IMR-90 (cell line): Measurements from ENCODE around the gene ADAMTS12. TPM values are rescaled to one million over a fixed set of nuclear protein-coding genes. Genes with fewer than 3 reads are reported as not detected.

Experiments
- ATAC-seq: fragments of 200-7000 bp; cut with Tn5 transposase; 2 replicates; pipeline ENCODE4 v1.9.1; 2020; ENCODE audit warnings: low read depth, mild to moderate bottlenecking, moderate library complexity
- BruUV-seq: library from RNA; stranded (reverse); fragments of 400-500 nt; replicated peaks from 2 replicates; lab custom pipeline; 2021; lab: Mats Ljungman, UMichigan
- CTCF ChIA-PET: fragments of 300-600 bp; formaldehyde crosslinking; extraction: SDS; loops from one replicate; lab custom pipeline; 2021; ENCODE audit warnings: antibody characterized with exemption; lab: Yijun Ruan, JAX
- POLR2A ChIA-PET: fragments of 300-600 bp; sonication (Branson Sonifier 250); formaldehyde crosslinking; loops from one replicate; lab custom pipeline; 2022; ENCODE audit warnings: antibody characterized with exemption; ENCODE audit not compliant: unreplicated experiment; lab: Charles Lee
- DNase-seq: peaks from one replicate; pipeline ENCODE4 v3.0.0; 2013
- H2AFZ ChIP-seq: replicated peaks from 2 replicates; pipeline ENCODE3; 2013; ENCODE audit warnings: low read length, mild to moderate bottlenecking; ENCODE audit not compliant: poor library complexity
- H2AK5ac ChIP-seq: 2 replicates; pipeline ENCODE4 v1.6.1; 2013; ENCODE audit warnings: low read depth, low read length, inconsistent platforms
- H2AK9ac ChIP-seq: replicated peaks from 2 replicates; pipeline ENCODE3; 2013; ENCODE audit warnings: mild to moderate bottlenecking, low read depth, low read length, moderate library complexity; ENCODE audit not compliant: poor library complexity
- H2BK120ac ChIP-seq: 2 replicates; pipeline ENCODE4 v1.6.1; 2013; ENCODE audit warnings: low read depth, low read length, inconsistent platforms
- H2BK15ac ChIP-seq: 3 replicates; pipeline ENCODE4 v1.6.1; 2013; ENCODE audit warnings: low read depth, low read length, inconsistent platforms
- H2BK20ac ChIP-seq: 2 replicates; pipeline ENCODE4 v1.6.1; 2013; ENCODE audit warnings: low read depth, mild to moderate bottlenecking, inconsistent platforms, low read length, moderate library complexity
- H2BK5ac ChIP-seq: 2 replicates; pipeline ENCODE4 v1.6.1; 2013; ENCODE audit warnings: mild to moderate bottlenecking, low read depth, low read length, inconsistent platforms; ENCODE audit not compliant: poor library complexity, severe bottlenecking
- H3K14ac ChIP-seq: replicated peaks from 2 replicates; pipeline ENCODE4 v1.6.1; 2013; ENCODE audit warnings: low read depth, low read length, inconsistent platforms
- H3K18ac ChIP-seq: 2 replicates; pipeline ENCODE4 v1.6.1; 2013; ENCODE audit warnings: low read depth, low read length, control low read depth
- H3K23ac ChIP-seq: 2 replicates; pipeline ENCODE4 v1.6.1; 2013; ENCODE audit warnings: low read depth, low read length, inconsistent platforms
- H3K27ac ChIP-seq: 2 replicates; pipeline ENCODE4 v1.5.1; 2013; ENCODE audit warnings: mild to moderate bottlenecking, control low read depth, low read length; ENCODE audit not compliant: insufficient read depth
- H3K27me3 ChIP-seq: 2 replicates; pipeline ENCODE4 v1.6.1; 2013; ENCODE audit warnings: low read length; ENCODE audit not compliant: control insufficient read depth, insufficient read depth
- H3K36me3 ChIP-seq: 2 replicates; pipeline ENCODE4 v1.6.1; 2013; ENCODE audit warnings: low read length, mixed read lengths; ENCODE audit not compliant: control insufficient read depth, insufficient read depth
- H3K4ac ChIP-seq: 2 replicates; pipeline ENCODE4 v1.6.1; 2013; ENCODE audit warnings: low read depth, low read length, inconsistent platforms
- H3K4me1 ChIP-seq: 2 replicates; pipeline ENCODE4 v1.6.1; 2013; ENCODE audit warnings: low read length, mixed read lengths; ENCODE audit not compliant: control insufficient read depth, insufficient read depth
- H3K4me2 ChIP-seq: 2 replicates; pipeline ENCODE4 v1.6.1; 2013; ENCODE audit warnings: low read depth, mild to moderate bottlenecking, control low read depth, low read length, moderate library complexity
- H3K4me3 ChIP-seq: 2 replicates; pipeline ENCODE4 v1.5.1; 2013; ENCODE audit warnings: low read depth, mild to moderate bottlenecking, control low read depth, low read length, moderate library complexity; ENCODE audit not compliant: insufficient read depth
- H3K56ac ChIP-seq: 2 replicates; pipeline ENCODE4 v1.6.1; 2013; ENCODE audit warnings: low read length, inconsistent platforms; ENCODE audit not compliant: insufficient read depth; ENCODE audit errors: extremely low read depth
- H3K79me1 ChIP-seq, 2 experiments: 2 replicates each; pipeline ENCODE4 v1.6.1; 2013; ENCODE audit warnings: low read length in 2 of 2, inconsistent platforms in 1 of 2, low read depth in 1 of 2
- H3K9ac ChIP-seq: 2 replicates; pipeline ENCODE4 v1.6.1; 2013; ENCODE audit warnings: low read depth, low read length, control low read depth
- H3K9me1 ChIP-seq: 2 replicates; pipeline ENCODE4 v1.6.1; 2013; ENCODE audit warnings: low read length, inconsistent platforms; ENCODE audit not compliant: insufficient read depth
- H3K9me3 ChIP-seq: 2 replicates; pipeline ENCODE4 v1.6.1; 2013; ENCODE audit warnings: low read length; ENCODE audit not compliant: control insufficient read depth, insufficient read depth
- H4K20me1 ChIP-seq: 2 replicates; pipeline ENCODE4 v1.6.1; 2013; ENCODE audit warnings: low read length, inconsistent platforms; ENCODE audit not compliant: insufficient read depth
- H4K5ac ChIP-seq: 2 replicates; pipeline ENCODE4 v1.6.1; 2013; ENCODE audit warnings: mild to moderate bottlenecking, low read depth, low read length, control low read depth
- H4K8ac ChIP-seq, 2 experiments: 2 replicates each; pipeline ENCODE4 v1.6.1; 2013; ENCODE audit warnings: low read depth in 2 of 2, low read length in 2 of 2, control low read depth in 1 of 2, inconsistent platforms in 1 of 2
- H4K91ac ChIP-seq: 2 replicates; pipeline ENCODE4 v1.6.1; 2013; ENCODE audit warnings: low read depth, low read length, inconsistent platforms; ENCODE audit not compliant: insufficient read depth
- BHLHE40 ChIP-seq: fragments of 150-350 bp; IDR thresholded peaks from 2 replicates; pipeline ENCODE4 v1.6.1; 2016; ENCODE audit warnings: mild to moderate bottlenecking, low read depth, low read length
- CEBPB ChIP-seq: IDR thresholded peaks from 2 replicates; pipeline ENCODE4 v1.6.1; 2012; ENCODE audit warnings: low read depth, low read length, improper control_type of control experiment
- CHD1 ChIP-seq: IDR thresholded peaks from 2 replicates; pipeline ENCODE4 v1.6.1; 2012; ENCODE audit warnings: low read depth, low read length, improper control_type of control experiment
- ELK1 ChIP-seq: fragments of 150-350 bp; IDR thresholded peaks from 2 replicates; pipeline ENCODE4 v1.6.1; 2016; ENCODE audit warnings: low read depth, mild to moderate bottlenecking, low read length, moderate library complexity, borderline replicate concordance
- FOS ChIP-seq: fragments of 150-350 bp; IDR thresholded peaks from 2 replicates; pipeline ENCODE4 v1.6.1; 2016; ENCODE audit warnings: low read depth, low read length
- MAFK ChIP-seq: IDR thresholded peaks from 2 replicates; pipeline ENCODE4 v1.6.1; 2012; ENCODE audit warnings: low read depth, low read length, improper control_type of control experiment
- MAZ ChIP-seq: IDR thresholded peaks from 2 replicates; pipeline ENCODE4 v1.6.1; 2012; ENCODE audit warnings: low read depth, mild to moderate bottlenecking, low read length, improper control_type of control experiment, moderate library complexity, borderline replicate concordance
- MXI1 ChIP-seq: IDR thresholded peaks from 2 replicates; pipeline ENCODE4 v1.6.1; 2012; ENCODE audit warnings: low read depth, mild to moderate bottlenecking, low read length, moderate library complexity, borderline replicate concordance
- NFE2L2 ChIP-seq: fragments of 150-350 bp; IDR thresholded peaks from 2 replicates; pipeline ENCODE4 v1.6.1; 2016; ENCODE audit warnings: low read depth, mild to moderate bottlenecking, low read length
- POLR2A ChIP-seq: IDR thresholded peaks from 2 replicates; pipeline ENCODE4 v1.6.1; 2012; ENCODE audit warnings: mild to moderate bottlenecking, low read depth, low read length
- RAD21 ChIP-seq: IDR thresholded peaks from 2 replicates; pipeline ENCODE4 v1.6.1; 2012; ENCODE audit warnings: low read length, improper control_type of control experiment
- RCOR1 ChIP-seq: IDR thresholded peaks from 2 replicates; pipeline ENCODE4 v1.6.1; 2012; ENCODE audit warnings: mild to moderate bottlenecking, low read length, improper control_type of control experiment; ENCODE audit not compliant: insufficient replicate concordance
- RFX5 ChIP-seq: IDR thresholded peaks from 2 replicates; pipeline ENCODE4 v1.8.0; 2012; ENCODE audit warnings: low read depth, mild to moderate bottlenecking, low read length, moderate library complexity
- SMC3 ChIP-seq: fragments of 150-350 bp; IDR thresholded peaks from 2 replicates; pipeline ENCODE4 v1.6.1; 2016; ENCODE audit warnings: low read depth, mild to moderate bottlenecking, antibody characterized with exemption, low read length, moderate library complexity
- WGBS, 2 experiments: methylation state at CpG; one replicate each; pipeline versions ENCODE4 v1.1.5 to v1.1.7; 2013; ENCODE audit warnings: missing lambda C conversion rate in 2 of 2; ENCODE audit not compliant: insufficient read length in 1 of 2; ENCODE audit errors: extremely low coverage in 2 of 2; 5-methylcytosine and 5-hydroxymethylcytosine counted together
- dilution Hi-C: fragments of 300-500 bp; cut with HindIII; formaldehyde crosslinking; loops from one replicate; pipeline ENCODE4 v1.14.3; 2018; ENCODE audit warnings: low sequenced_read_pairs; ENCODE audit not compliant: unreplicated experiment
- in situ Hi-C: fragments of 300-500 bp; cut with MboI; formaldehyde crosslinking; loops from 3 replicates; pipeline ENCODE4 v1.14.3; 2019; ENCODE audit warnings: low sequenced_read_pairs, inconsistent platforms, mixed read lengths
- intact Hi-C: fragments of 100-400 bp; cut with micrococcal nuclease; formaldehyde crosslinking; loops from 2 replicates; pipeline ENCODE4 v1.10.0; 2022
- polyA plus RNA-seq, 3 experiments: library from polyadenylated mRNA; depleted of rRNA; stranded (reverse); fragments of >200 nt; gene quantifications; 2 replicates each; pipeline ENCODE4 v1.2.3, GENCODE V29; 2012; ENCODE audit warnings: low replicate concordance in 1 of 3
- total RNA-seq: library from RNA; depleted of rRNA; stranded (reverse); fragments of >200 nt; gene quantifications from 2 replicates; pipeline ENCODE4 v1.2.3, GENCODE V29; 2012
- TF ChIP-seq, protein P1 (sequence below): conservative IDR thresholded peaks from 2 replicates; pipeline ENCODE4 v1.5.1; 2012; ENCODE audit warnings: mild to moderate bottlenecking, low read depth, low read length, improper control_type of control experiment
- TF ChIP-seq, protein P2 (sequence below): fragments of 150-350 bp; IDR thresholded peaks from 2 replicates; pipeline ENCODE4 v1.6.1; 2017; ENCODE audit warnings: mild to moderate bottlenecking, antibody characterized with exemption, low read length, low read depth

Gene ADAMTS12
- total and polyA plus RNA-seq, 2 of the 4 experiments (the other 2 are of a cell fraction): 27.3 to 51.3 TPM

- H2BK15ac ChIP-seq: no peak overlapping the region
- H2AFZ ChIP-seq: no peak overlapping the region
- no peaks in the 10 kb centered on the region for H4K20me1 ChIP-seq
- H3K4me1 ChIP-seq: peaks cover 2% of the 10 kb centered on the region; the same call in 1 of the 2 replicates
- no peak overlapping the region for H4K5ac ChIP-seq
- H3K23ac ChIP-seq: no peak overlapping the region
- peaks cover 2% of the 10 kb centered on the region; the same call in 1 of the 2 replicates for H3K9me3 ChIP-seq
- H3K56ac ChIP-seq: no peak overlapping the region
- H2AK9ac ChIP-seq: no peak overlapping the region
- no peaks in the 10 kb centered on the region for H3K36me3 ChIP-seq
- H2AK5ac ChIP-seq: no peak overlapping the region
- peaks cover 0 to 6% of the 10 kb centered on the region in 2 experiments; a peak in 2 of 4 replicates for H3K79me1 ChIP-seq
- H3K4me2 ChIP-seq: no peak overlapping the region
- H2BK20ac ChIP-seq: no peak overlapping the region
- intact Hi-C loops (no loop called here), dilution Hi-C loops (no loop called here), in situ Hi-C loops (no loop called here)
- POLR2A ChIA-PET: no interaction called here
- TF ChIP-seq, protein P1, sequence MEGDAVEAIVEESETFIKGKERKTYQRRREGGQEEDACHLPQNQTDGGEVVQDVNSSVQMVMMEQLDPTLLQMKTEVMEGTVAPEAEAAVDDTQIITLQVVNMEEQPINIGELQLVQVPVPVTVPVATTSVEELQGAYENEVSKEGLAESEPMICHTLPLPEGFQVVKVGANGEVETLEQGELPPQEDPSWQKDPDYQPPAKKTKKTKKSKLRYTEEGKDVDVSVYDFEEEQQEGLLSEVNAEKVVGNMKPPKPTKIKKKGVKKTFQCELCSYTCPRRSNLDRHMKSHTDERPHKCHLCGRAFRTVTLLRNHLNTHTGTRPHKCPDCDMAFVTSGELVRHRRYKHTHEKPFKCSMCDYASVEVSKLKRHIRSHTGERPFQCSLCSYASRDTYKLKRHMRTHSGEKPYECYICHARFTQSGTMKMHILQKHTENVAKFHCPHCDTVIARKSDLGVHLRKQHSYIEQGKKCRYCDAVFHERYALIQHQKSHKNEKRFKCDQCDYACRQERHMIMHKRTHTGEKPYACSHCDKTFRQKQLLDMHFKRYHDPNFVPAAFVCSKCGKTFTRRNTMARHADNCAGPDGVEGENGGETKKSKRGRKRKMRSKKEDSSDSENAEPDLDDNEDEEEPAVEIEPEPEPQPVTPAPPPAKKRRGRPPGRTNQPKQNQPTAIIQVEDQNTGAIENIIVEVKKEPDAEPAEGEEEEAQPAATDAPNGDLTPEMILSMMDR: no peak
- TF ChIP-seq RAD21 (no peak), CEBPB (no peak), MXI1 (no peak), ELK1 (no peak), RFX5 (no peak), MAFK (no peak), MAZ (no peak), RCOR1 (no peak), FOS (no peak), BHLHE40 (no peak), SMC3 (no peak), CHD1 (no peak), NFE2L2 (no peak), POLR2A (no peak)
- TF ChIP-seq, protein P2, sequence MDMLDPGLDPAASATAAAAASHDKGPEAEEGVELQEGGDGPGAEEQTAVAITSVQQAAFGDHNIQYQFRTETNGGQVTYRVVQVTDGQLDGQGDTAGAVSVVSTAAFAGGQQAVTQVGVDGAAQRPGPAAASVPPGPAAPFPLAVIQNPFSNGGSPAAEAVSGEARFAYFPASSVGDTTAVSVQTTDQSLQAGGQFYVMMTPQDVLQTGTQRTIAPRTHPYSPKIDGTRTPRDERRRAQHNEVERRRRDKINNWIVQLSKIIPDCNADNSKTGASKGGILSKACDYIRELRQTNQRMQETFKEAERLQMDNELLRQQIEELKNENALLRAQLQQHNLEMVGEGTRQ: no peak
- H3K9me1 ChIP-seq: peaks cover 5% of the 10 kb centered on the region; the same call in 1 of the 2 replicates
- no peak overlapping the region for H3K14ac ChIP-seq
- ATAC-seq: no peak
- WGBS, 2 experiments: no CpG with 5 or more reads among the region's 3 CpGs
- no peaks in the 10 kb centered on the region for H3K27me3 ChIP-seq
- no peak overlapping the region for H3K18ac ChIP-seq
- CTCF ChIA-PET: no interaction called here
- H3K4me3 ChIP-seq: no peak overlapping the region
- H2BK5ac ChIP-seq: no peak overlapping the region
- no peak overlapping the region for H4K91ac ChIP-seq
- H4K8ac ChIP-seq: no peak overlapping the region
- no peak overlapping the region for H2BK120ac ChIP-seq
- no peak overlapping the region for H3K9ac ChIP-seq
- H3K27ac ChIP-seq: no peak overlapping the region
- no peak overlapping the region for H3K4ac ChIP-seq
- DNase-seq: no peak
- no TSS peak for BruUV-seq
These were observed 195.4 kb downstream of the ADAMTS12 start for GRCh38 chr5:33696411-33696810.
